Ishikawa (cell line): Measurements from ENCODE around the gene UGT1A9.

Experiments used
- CEBPB ChIP-seq: IDR thresholded peaks from 2 replicates; pipeline ENCODE4 v1.6.1; 2012
- CREB1 ChIP-seq: IDR thresholded peaks from 2 replicates; pipeline ENCODE4 v1.6.1; 2012; ENCODE audit warnings: low read depth
- EGR1 ChIP-seq: IDR thresholded peaks from 2 replicates; pipeline ENCODE4 v1.6.1; 2012
- EP300 ChIP-seq: IDR thresholded peaks from 2 replicates; pipeline ENCODE4 v1.6.1; 2012; ENCODE audit warnings: borderline replicate concordance
- FOXM1 ChIP-seq: IDR thresholded peaks from 2 replicates; pipeline ENCODE4 v1.6.1; 2012; ENCODE audit warnings: low read depth, borderline replicate concordance
- NFIC ChIP-seq: IDR thresholded peaks from 2 replicates; pipeline ENCODE4 v1.6.1; 2012
- RAD21 ChIP-seq: IDR thresholded peaks from 2 replicates; pipeline ENCODE4 v1.6.1; 2012; ENCODE audit warnings: low read depth
- TAF1 ChIP-seq: IDR thresholded peaks from 2 replicates; pipeline ENCODE4 v1.6.1; 2012; ENCODE audit warnings: low read depth, mild to moderate bottlenecking
- TCF12 ChIP-seq: IDR thresholded peaks from 2 replicates; pipeline ENCODE4 v1.6.1; 2012; ENCODE audit warnings: low read depth
- TEAD4 ChIP-seq: IDR thresholded peaks from 2 replicates; pipeline ENCODE4 v1.6.1; 2012
- YY1 ChIP-seq: IDR thresholded peaks from 2 replicates; pipeline ENCODE4 v1.6.1; 2012; ENCODE audit warnings: low read depth
- ZBTB7A ChIP-seq: IDR thresholded peaks from 2 replicates; pipeline ENCODE4 v1.6.1; 2012; ENCODE audit warnings: low read depth
- TF ChIP-seq, protein P1 (sequence below): IDR thresholded peaks from 2 replicates; pipeline ENCODE4 v1.6.1; 2012; ENCODE audit warnings: low read depth, mild to moderate bottlenecking
- TF ChIP-seq, protein P2 (sequence below): IDR thresholded peaks from 2 replicates; pipeline ENCODE4 v1.6.1; 2012
- TF ChIP-seq, protein P3 (sequence below): IDR thresholded peaks from 2 replicates; pipeline ENCODE4 v1.6.1; 2012

The UGT1A9 gene

GRCh38 chr2:233690444-233690843 is 18.7 kb downstream of the UGT1A9 start:
- no peak for TF ChIP-seq TCF12
- TF ChIP-seq, protein P1, sequence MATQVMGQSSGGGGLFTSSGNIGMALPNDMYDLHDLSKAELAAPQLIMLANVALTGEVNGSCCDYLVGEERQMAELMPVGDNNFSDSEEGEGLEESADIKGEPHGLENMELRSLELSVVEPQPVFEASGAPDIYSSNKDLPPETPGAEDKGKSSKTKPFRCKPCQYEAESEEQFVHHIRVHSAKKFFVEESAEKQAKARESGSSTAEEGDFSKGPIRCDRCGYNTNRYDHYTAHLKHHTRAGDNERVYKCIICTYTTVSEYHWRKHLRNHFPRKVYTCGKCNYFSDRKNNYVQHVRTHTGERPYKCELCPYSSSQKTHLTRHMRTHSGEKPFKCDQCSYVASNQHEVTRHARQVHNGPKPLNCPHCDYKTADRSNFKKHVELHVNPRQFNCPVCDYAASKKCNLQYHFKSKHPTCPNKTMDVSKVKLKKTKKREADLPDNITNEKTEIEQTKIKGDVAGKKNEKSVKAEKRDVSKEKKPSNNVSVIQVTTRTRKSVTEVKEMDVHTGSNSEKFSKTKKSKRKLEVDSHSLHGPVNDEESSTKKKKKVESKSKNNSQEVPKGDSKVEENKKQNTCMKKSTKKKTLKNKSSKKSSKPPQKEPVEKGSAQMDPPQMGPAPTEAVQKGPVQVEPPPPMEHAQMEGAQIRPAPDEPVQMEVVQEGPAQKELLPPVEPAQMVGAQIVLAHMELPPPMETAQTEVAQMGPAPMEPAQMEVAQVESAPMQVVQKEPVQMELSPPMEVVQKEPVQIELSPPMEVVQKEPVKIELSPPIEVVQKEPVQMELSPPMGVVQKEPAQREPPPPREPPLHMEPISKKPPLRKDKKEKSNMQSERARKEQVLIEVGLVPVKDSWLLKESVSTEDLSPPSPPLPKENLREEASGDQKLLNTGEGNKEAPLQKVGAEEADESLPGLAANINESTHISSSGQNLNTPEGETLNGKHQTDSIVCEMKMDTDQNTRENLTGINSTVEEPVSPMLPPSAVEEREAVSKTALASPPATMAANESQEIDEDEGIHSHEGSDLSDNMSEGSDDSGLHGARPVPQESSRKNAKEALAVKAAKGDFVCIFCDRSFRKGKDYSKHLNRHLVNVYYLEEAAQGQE: no peak
- TF ChIP-seq CEBPB: no peak

DNA sequence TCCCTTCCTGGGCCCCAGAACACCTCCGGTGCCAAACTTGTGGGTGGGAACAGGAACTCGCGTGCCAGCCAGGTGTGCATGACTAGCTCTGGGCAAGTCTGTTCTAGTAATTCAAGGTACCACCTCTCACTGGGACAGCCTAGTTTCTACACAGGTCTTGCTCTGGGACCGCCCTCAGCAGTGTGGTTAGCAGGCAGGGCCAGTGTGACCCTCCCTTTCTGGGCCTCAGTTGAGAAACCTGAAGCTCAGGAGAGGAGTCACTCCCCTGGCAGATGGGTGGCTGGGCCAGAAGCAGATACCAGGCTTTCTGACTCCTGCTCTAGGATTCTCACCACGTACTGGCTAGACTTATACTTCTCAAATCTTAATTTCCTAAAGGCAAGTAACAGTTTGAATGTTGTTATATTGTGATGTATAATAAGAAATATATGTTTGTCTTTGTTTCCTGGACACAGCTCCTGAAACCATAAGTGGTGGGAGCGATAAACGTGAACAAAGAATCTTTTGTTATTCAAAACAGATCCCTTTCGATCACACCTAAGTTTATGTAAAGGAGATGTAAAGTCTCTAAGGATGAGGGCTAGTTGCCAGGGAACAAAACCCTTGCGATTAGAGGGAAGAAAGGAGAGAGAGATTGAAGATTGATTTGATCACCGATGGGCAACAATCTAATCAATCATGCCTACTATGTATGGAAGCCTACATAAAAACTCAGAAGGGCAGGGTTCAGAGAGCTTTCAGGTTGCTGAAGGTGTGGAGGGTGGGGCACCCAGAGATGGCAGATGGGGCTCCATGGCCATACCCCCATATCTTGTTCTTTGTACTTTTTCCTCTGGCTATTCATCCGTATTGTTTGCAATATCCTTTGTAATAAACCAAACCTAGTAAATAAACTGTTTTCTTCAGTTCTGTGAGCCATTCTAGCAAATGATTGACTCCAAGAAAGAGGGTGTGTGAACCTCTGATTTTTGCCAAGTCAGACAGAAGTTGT is 20.0 kb downstream of the UGT1A9 start:
- TF ChIP-seq, protein P1: no peak
- TF ChIP-seq EP300: no peak
- no peak for TF ChIP-seq EGR1
- no peak for TF ChIP-seq RAD21
- TF ChIP-seq ZBTB7A: no peak
- TF ChIP-seq, protein P2, sequence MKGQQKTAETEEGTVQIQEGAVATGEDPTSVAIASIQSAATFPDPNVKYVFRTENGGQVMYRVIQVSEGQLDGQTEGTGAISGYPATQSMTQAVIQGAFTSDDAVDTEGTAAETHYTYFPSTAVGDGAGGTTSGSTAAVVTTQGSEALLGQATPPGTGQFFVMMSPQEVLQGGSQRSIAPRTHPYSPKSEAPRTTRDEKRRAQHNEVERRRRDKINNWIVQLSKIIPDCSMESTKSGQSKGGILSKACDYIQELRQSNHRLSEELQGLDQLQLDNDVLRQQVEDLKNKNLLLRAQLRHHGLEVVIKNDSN: no peak
- TF ChIP-seq NFIC: no peak
- no peak for TF ChIP-seq FOXM1
- TF ChIP-seq CEBPB: no peak
- no peak for TF ChIP-seq TAF1

GRCh38 chr2:233692648-233693047 is 20.9 kb downstream of the UGT1A9 start, which contains the start of gene UGT1A6:
TSS of gene UGT1A6 (plus strand) at chr2:233692890. CDS start at chr2:233693005, 115 bp downstream.
- TF ChIP-seq CREB1: no peak
- no peak for TF ChIP-seq EGR1
- TF ChIP-seq TCF12: no peak
- no peak for TF ChIP-seq RAD21
- TF ChIP-seq TEAD4: no peak
- no peak for TF ChIP-seq ZBTB7A
- TF ChIP-seq, protein P2: no peak
- TF ChIP-seq, protein P1: no peak
- no peak for TF ChIP-seq TAF1
- no peak for TF ChIP-seq FOXM1
- TF ChIP-seq EP300: no peak
- TF ChIP-seq, protein P3, sequence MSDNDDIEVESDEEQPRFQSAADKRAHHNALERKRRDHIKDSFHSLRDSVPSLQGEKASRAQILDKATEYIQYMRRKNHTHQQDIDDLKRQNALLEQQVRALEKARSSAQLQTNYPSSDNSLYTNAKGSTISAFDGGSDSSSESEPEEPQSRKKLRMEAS: no peak
- TF ChIP-seq NFIC: no peak
- no peak for TF ChIP-seq CEBPB

DNA sequence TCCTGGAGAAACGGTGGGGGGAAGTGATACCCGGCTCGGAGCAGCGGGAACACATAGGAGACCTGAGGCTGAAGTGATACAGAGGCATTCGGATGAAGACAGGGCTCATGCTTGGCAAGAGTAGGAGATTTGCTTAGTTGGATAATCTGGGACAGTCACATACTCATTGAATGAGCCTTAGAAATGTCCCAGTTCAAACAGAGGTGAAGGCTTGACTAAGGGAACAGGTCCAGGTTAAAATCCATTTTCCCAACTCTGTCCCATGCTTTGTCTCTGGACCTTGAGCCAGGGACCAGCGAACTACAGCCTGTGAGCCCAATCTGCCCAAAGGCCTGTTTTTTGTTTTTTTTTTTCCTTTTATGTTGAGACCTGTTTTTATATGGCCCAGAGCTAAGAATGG is 22.3 kb downstream of the UGT1A9 start:
- TF ChIP-seq NFIC (no peak), CEBPB (no peak), EGR1 (no peak), EP300 (no peak), YY1 (no peak)
- TF ChIP-seq, protein P3: no peak
- TF ChIP-seq, protein P1: no peak
